Limb (tissue), 2 donors: ENCODE measurements around the gene PDS5B.
"Not testable (repeated sequence)": the region's sequence is repeated elsewhere in the genome, so short reads cannot be mapped to it uniquely, and the experiment has no call there.

Experiments
- DNase-seq, 2 donors: peaks; one replicate each; pipeline ENCODE4 v3.0.0-alpha.2; 2016; ENCODE audit errors: extremely low spot score in 2 of 2

PDS5B gene

GRCh38 chr13:32723987-32724386 is 137.7 kb downstream of the PDS5B start:
- no peak for DNase-seq

GRCh38 chr13:32726374-32727037 is 140.3 kb downstream of the PDS5B start:
- no peak for DNase-seq

GRCh38 chr13:32728327-32728726 is 142.1 kb downstream of the PDS5B start:
- no peak for DNase-seq

GRCh38 chr13:32729097-32729496 is 142.8 kb downstream of the PDS5B start:
- DNase-seq, result not testable (repeated sequence)

- DNase-seq, result no peak
Observed at GRCh38 chr13:32731074-32731473, 144.8 kb downstream of the PDS5B start.

- DNase-seq, result no peak
Observed at GRCh38 chr13:32731576-32731975, 145.3 kb downstream of the PDS5B start.

GRCh38 chr13:32733690-32734089 is 147.4 kb downstream of the PDS5B start:
- DNase-seq, result no peak

GRCh38 chr13:32734511-32734910 is 148.3 kb downstream of the PDS5B start:
- DNase-seq, result no peak

GRCh38 chr13:32735859-32736258 is 149.6 kb downstream of the PDS5B start:
- no peak for DNase-seq

GRCh38 chr13:32736648-32737047 is 150.4 kb downstream of the PDS5B start:
- no peak for DNase-seq

GRCh38 chr13:32737111-32737571 is 150.9 kb downstream of the PDS5B start:
- DNase-seq, result no peak

GRCh38 chr13:32737679-32738078 is 151.4 kb downstream of the PDS5B start:
- no peak for DNase-seq

- DNase-seq, result no peak
Observed at GRCh38 chr13:32745509-32745908, 159.3 kb downstream of the PDS5B start.

- no peak for DNase-seq
Observed at GRCh38 chr13:32746474-32746873, 160.2 kb downstream of the PDS5B start.

GRCh38 chr13:32748305-32748704 is 162.1 kb downstream of the PDS5B start:
- no peak for DNase-seq

- no peak for DNase-seq
Observed at GRCh38 chr13:32751340-32751739, 165.1 kb downstream of the PDS5B start.

- no peak for DNase-seq
Observed at GRCh38 chr13:32752311-32752710, 166.1 kb downstream of the PDS5B start.

GRCh38 chr13:32752997-32753606 is 166.8 kb downstream of the PDS5B start:
- DNase-seq, result no peak

- DNase-seq, result no peak
Observed at GRCh38 chr13:32754179-32754578, 167.9 kb downstream of the PDS5B start.

- DNase-seq, result no peak
Observed at GRCh38 chr13:32759152-32759551, 172.9 kb downstream of the PDS5B start.

- DNase-seq, result no peak
Observed at GRCh38 chr13:32761472-32761871, 175.2 kb downstream of the PDS5B start.

- no peak for DNase-seq
Observed at GRCh38 chr13:32779119-32779518, 192.9 kb downstream of the PDS5B start.

- no peak for DNase-seq
Observed at GRCh38 chr13:32781906-32782305, 195.7 kb downstream of the PDS5B start.
